ENCODE data around the gene RASA2. TPM values are rescaled to one million over a fixed set of nuclear protein-coding genes. Genes with fewer than 3 reads are reported as not detected.

RASA2 gene
- total RNA-seq, 4 donors from 2014 or later: 9.1 to 12.8 (median 10.6) TPM

DNA sequence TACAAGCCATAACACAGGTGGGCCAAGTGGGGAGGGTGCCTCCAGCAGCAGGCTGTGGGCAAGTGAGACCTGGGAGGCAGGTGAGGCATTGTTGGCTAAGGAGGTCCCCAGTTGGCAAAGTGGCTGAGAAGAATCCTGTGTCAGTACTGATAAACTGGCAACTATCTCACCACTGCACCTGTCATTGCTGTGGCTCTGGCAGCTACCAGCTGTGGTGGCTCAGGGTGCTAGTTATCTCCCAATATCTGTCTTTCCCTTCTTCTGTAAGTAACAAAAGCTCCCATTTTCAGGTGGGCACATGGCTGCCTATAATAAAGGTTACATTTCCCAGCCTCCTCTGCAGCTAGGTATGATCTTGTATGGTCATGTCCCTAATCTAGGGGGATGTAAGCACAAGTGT, 170.7 kb downstream of the RASA2 start:
- Histone ChIP-seq H3K9me3 (no peaks in the 10 kb centered on the region), H3K4me3 (no peak overlapping the region), H3K27me3 (peaks cover 0 to 3% (median 0%) of the 10 kb centered on the region in 4 donors), H3K4me1 (peaks cover 12 to 17% (median 15%) of the 10 kb centered on the region in 4 donors), H3K36me3 (no peaks in the 10 kb centered on the region), H3K27ac (replicated peaks in 1 of 4) (no peak overlapping the region)
- peak; percentile 72 for DNase-seq (ENCODE audit: extremely low spot score)
- intact Hi-C loops (cut with DNase I): no loop called here
- TF ChIP-seq, protein P1, sequence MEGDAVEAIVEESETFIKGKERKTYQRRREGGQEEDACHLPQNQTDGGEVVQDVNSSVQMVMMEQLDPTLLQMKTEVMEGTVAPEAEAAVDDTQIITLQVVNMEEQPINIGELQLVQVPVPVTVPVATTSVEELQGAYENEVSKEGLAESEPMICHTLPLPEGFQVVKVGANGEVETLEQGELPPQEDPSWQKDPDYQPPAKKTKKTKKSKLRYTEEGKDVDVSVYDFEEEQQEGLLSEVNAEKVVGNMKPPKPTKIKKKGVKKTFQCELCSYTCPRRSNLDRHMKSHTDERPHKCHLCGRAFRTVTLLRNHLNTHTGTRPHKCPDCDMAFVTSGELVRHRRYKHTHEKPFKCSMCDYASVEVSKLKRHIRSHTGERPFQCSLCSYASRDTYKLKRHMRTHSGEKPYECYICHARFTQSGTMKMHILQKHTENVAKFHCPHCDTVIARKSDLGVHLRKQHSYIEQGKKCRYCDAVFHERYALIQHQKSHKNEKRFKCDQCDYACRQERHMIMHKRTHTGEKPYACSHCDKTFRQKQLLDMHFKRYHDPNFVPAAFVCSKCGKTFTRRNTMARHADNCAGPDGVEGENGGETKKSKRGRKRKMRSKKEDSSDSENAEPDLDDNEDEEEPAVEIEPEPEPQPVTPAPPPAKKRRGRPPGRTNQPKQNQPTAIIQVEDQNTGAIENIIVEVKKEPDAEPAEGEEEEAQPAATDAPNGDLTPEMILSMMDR (IDR thresholded peaks at IDR 0.05): no peak
- TF ChIP-seq POLR2AphosphoS5 (IDR thresholded peaks at IDR 0.05): no peak
- no peak for TF ChIP-seq POLR2A (IDR thresholded peaks at IDR 0.05; ENCODE audit: low read depth)
- TF ChIP-seq EP300 (IDR thresholded peaks at IDR 0.05): no peak

DNA sequence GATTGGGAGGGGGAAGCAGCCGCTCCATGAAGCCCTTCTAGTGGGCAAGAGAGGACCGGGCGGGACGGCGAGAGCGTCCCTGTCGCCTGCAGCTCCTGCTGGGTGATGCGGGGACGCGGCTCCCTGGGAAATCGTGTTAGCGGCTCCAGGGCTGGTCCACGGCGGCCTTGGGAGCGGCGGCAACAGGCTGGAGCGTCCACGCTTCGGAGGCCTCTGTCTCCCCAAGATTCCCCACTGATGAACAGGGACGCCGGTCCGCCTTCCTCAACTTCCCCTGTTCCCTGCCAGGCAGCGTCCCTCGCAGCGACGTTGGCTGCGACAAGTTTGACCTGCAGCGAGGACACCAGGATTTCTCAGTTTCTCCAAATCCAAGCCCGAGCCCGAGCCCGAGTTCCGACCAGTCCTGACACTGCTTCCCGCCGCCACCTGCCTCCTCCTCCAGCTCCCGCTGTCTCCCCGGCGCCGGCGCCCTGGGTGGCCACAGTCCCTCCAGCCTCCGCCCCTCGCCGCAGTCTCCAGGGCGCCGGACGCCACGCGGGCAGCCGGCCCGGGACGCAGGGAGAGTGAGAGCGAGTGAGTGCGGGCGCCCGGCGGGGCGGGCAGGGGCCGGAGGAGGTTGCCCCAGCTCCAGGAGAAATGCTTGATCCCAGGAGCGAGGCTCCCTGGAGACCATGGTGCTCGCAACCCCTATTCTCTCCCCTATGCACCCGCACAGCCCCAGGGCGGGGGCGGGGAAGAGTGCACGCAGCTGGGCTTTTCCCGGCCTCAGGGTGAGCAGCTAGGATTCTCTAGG, 173.2 kb downstream of the RASA2 start:
- intact Hi-C loops (cut with DNase I): no loop called here
- peak overlapping the region; percentile 2 to 66 (median 62) for H3K27ac ChIP-seq (replicated peaks in 1 of 4)
- peaks cover 12 to 26% (median 22%) of the 10 kb centered on the region in 4 donors for H3K4me1 ChIP-seq
- H3K9me3 ChIP-seq: no peaks in the 10 kb centered on the region
- no peaks in the 10 kb centered on the region for H3K36me3 ChIP-seq
- DNase-seq (ENCODE audit: extremely low spot score): no peak
- peaks cover 0 to 3% (median 0%) of the 10 kb centered on the region in 4 donors for H3K27me3 ChIP-seq
- H3K4me3 ChIP-seq: peak overlapping the region; percentile 62 to 65 (median 62)
- 2% methylated on average over 13 of the region's 64 CpGs for WGBS
- no peak for TF ChIP-seq EP300 (IDR thresholded peaks at IDR 0.05)
- TF ChIP-seq, protein P1 (IDR thresholded peaks at IDR 0.05): no peak
- TF ChIP-seq POLR2AphosphoS5 (IDR thresholded peaks at IDR 0.05): no peak
- TF ChIP-seq POLR2A (IDR thresholded peaks at IDR 0.05; ENCODE audit: low read depth): no peak

DNA sequence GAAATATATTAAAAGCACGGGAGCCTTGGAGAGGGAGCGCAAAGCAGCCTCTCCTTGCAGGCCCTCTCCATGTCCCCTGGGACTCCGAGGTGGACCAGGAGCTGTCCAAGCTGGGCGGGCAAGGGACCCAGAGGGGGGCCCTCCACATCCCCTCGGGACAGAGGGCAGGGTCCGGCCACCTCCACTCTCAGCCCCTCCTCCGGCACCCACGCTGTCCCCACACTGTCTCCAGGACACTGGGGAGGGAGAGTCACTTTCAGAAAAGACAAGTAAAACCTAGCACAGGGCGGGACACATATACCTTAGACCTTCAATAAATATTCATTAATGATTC, 173.8 kb downstream of the RASA2 start:
- intact Hi-C loops (cut with DNase I): no loop called here
- peaks cover 0 to 3% (median 0%) of the 10 kb centered on the region in 4 donors for H3K27me3 ChIP-seq

DNA sequence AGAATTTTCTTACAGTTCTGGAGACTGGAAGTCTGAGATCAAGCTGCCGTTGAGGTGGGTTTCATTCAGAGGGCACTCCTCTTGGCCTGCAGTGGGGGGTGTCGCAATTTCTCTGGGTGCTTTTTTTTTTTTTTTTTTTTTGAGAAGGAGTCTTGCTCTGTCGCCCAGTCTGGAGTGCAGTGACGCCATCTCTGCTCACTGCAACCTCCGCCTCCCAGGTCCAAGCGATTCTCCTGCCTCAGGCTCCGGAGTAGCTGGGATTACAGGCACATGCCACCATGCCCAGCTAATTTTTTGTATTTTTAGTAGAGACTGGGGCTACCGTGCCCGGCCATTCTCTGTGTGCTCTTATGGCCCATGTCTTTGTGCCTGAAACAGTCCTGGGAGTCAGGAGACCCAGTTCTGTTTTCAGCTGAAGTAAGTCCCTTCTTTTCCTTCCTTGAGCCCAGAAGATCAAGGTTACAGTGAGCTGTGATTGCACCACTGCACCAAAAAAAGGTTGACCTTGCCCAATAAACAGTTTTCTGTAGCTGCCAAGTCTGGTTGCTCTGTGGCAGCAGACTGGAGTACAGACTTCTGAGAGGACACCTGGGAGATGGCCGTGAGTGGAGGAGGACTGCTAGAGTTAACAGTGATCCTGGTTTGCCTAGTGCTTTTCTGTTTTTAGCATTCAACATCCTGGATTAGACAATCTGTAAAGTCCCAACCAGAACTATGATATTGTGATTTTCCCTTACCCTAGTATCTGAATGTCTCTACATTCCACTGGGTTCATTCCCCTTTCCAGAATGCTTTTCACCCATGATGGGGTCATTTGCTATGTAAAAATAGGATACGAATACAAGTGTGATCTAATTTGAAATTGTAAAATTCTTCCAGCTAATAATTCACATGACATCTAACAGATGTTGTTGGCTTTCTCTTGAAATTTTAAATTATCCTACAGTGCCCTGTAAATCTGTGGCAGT, 174.7 kb downstream of the RASA2 start:
- H3K4me3 ChIP-seq: no peak overlapping the region
- DNase-seq (ENCODE audit: extremely low spot score): no peak
- H3K9me3 ChIP-seq: no peaks in the 10 kb centered on the region
- no peaks in the 10 kb centered on the region for H3K36me3 ChIP-seq
- TF ChIP-seq POLR2AphosphoS5 (IDR thresholded peaks at IDR 0.05): no peak
- TF ChIP-seq POLR2A (IDR thresholded peaks at IDR 0.05; ENCODE audit: low read depth): no peak
- TF ChIP-seq, protein P1 (IDR thresholded peaks at IDR 0.05): no peak
- TF ChIP-seq EP300 (IDR thresholded peaks at IDR 0.05): no peak
- intact Hi-C loops (cut with DNase I): no loop called here
- WGBS: 89% methylated on average over 11 of the region's 11 CpGs
- H3K27me3 ChIP-seq: peaks cover 0 to 3% (median 0%) of the 10 kb centered on the region in 4 donors
- no peak overlapping the region for H3K27ac ChIP-seq (replicated peaks in 1 of 4)
- peaks cover 12 to 26% (median 22%) of the 10 kb centered on the region in 4 donors for H3K4me1 ChIP-seq

More for the DNA sequence above, 173.8 kb downstream of the RASA2 start:
- no peaks in the 10 kb centered on the region for H3K9me3 ChIP-seq
- peak overlapping the region in 1 of 4 donors; percentile 66 for H3K27ac ChIP-seq (replicated peaks in 1 of 4)
- DNase-seq (ENCODE audit: extremely low spot score): no peak
- H3K4me3 ChIP-seq: peak overlapping the region; percentile 62 to 65 (median 62)
- H3K4me1 ChIP-seq: peaks cover 12 to 26% (median 22%) of the 10 kb centered on the region in 4 donors
- WGBS: 61% methylated on average over 7 of the region's 9 CpGs
- TF ChIP-seq EP300 (IDR thresholded peaks at IDR 0.05) (no peak), POLR2AphosphoS5 (IDR thresholded peaks at IDR 0.05) (no peak), POLR2A (IDR thresholded peaks at IDR 0.05; ENCODE audit: low read depth) (no peak)
- TF ChIP-seq, protein P1 (IDR thresholded peaks at IDR 0.05): no peak
- H3K36me3 ChIP-seq: no peaks in the 10 kb centered on the region
